Endometrium (tissue), 2 donors: ENCODE results near the gene PTPN13.

Source experiments
- FAIRE-seq: peaks from 2 replicates; lab custom pipeline; 2012; peaks lifted over from hg19 to GRCh38; lab: Jason Lieb, UNC
- donor health status: control.
- donor health status: control.

The PTPN13 gene, protein sequence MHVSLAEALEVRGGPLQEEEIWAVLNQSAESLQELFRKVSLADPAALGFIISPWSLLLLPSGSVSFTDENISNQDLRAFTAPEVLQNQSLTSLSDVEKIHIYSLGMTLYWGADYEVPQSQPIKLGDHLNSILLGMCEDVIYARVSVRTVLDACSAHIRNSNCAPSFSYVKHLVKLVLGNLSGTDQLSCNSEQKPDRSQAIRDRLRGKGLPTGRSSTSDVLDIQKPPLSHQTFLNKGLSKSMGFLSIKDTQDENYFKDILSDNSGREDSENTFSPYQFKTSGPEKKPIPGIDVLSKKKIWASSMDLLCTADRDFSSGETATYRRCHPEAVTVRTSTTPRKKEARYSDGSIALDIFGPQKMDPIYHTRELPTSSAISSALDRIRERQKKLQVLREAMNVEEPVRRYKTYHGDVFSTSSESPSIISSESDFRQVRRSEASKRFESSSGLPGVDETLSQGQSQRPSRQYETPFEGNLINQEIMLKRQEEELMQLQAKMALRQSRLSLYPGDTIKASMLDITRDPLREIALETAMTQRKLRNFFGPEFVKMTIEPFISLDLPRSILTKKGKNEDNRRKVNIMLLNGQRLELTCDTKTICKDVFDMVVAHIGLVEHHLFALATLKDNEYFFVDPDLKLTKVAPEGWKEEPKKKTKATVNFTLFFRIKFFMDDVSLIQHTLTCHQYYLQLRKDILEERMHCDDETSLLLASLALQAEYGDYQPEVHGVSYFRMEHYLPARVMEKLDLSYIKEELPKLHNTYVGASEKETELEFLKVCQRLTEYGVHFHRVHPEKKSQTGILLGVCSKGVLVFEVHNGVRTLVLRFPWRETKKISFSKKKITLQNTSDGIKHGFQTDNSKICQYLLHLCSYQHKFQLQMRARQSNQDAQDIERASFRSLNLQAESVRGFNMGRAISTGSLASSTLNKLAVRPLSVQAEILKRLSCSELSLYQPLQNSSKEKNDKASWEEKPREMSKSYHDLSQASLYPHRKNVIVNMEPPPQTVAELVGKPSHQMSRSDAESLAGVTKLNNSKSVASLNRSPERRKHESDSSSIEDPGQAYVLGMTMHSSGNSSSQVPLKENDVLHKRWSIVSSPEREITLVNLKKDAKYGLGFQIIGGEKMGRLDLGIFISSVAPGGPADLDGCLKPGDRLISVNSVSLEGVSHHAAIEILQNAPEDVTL (N-terminal part only)

DNA sequence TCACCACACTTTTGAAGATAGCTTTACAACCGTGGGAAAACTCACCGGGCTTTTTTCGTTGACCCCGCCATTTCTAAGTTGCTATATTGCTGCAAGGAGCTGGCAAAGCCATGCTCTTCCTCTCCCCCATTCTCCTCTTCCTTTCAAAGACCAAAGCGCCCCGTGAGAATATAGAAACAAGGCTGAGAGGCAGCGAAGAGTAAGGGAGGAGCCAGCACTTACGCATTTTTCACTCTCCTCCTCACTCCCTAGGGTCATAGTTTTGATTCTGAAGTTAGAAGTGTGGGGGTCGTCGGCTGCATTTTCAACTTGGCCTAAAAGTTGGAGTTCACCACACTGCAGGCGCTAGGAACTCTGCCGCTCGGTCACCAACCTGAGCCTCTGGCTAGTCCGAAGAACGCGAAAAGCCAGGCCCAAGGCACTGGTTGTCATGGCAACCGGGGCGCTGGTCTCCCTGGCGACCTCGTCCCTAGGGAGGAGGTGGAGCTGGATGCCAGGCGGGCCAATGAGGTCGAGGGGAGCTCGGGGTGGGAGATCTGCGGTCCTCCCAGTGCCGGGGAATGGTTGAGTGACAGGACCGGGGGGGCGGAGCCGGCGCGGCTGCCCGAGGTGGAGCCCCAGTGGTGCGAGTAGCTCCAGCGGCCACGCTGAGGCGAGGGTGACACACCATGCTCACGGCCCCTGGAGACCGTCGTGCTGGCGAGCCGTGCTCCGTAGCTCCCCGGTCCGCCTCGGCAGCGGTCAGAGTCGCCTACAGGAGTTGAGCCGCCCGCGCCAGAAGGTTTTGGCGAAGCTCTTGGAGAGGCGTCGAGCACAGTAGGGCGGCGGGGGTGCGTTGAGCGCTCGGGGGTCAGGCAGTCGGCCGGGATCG lies at the start of gene PTPN13:
Gene PTPN13 (plus strand): TSS at position 628 of the 871 bp plus-strand sequence. CDS start 40,942 bp downstream, outside the sequence.
- peak; percentile 93 for FAIRE-seq

DNA sequence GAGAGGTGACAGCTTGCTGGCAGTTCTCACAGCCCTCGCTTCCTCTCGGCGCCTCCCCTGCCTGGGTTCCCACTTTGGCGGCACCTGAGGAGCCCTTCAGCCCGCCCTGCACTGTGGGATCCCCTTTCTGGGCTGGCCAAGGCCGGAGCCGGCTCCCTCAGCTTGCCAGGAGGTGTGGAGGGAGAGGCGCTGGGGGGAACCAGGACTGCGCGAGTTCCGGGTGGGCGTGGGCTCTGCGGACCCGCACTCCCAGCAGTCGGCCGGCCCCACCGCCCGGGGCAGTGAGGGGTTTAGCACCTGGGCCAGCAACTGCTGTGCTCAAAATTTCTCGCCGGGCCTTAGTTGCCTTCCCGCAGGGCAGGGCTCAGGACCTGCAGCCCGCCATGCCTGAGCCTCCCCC lies 47.0 kb upstream of the PTPN13 start:
- no peak for FAIRE-seq

DNA sequence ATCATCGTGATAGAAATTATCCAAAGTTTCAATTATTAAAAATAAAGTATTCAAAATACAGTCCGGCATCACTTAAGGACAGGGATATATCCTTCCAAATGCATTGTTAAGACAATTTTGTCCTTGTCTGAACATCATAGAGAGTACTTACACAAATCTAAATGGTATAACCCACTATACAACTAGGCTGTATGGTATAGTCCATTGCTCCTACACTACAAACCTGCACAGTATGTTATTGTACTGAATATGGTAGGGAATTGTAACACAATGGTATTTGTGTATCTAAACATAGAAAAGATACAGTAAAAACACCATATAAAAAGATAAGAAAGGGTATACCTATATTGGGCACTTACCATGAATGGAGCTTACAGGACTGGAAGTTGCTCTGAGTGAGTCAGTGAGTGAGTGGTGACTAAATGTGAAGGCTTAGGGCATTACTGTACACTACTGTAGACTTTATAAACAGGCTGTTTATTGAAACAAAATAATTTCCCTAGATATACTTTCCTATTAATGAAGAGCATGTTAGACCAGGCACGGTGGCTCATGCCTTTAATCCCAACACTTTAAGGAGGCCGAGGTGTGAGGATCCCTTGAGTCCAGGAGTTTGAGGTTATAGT lies 44.8 kb upstream of the PTPN13 start:
- FAIRE-seq: no peak

DNA sequence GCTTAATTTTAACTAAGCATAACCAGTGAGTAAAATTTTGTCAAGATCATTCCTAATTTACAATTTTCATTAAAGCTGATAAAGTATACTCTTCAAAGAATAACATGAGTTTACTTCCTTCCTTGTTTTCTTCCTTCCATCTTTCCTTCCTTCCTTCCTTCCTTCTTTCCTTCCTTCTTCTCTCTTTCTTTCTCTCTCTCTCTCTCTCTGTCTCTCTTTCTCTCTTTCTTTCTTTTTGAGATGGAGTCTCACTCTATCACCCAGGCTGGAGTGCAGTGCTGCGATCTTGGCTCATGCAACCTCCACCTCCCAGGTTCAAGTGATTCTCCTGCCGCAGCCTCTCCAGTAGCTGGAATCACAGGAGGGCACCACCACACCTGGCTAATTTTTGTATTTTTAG lies 42.7 kb upstream of the PTPN13 start:
- no peak for FAIRE-seq

DNA sequence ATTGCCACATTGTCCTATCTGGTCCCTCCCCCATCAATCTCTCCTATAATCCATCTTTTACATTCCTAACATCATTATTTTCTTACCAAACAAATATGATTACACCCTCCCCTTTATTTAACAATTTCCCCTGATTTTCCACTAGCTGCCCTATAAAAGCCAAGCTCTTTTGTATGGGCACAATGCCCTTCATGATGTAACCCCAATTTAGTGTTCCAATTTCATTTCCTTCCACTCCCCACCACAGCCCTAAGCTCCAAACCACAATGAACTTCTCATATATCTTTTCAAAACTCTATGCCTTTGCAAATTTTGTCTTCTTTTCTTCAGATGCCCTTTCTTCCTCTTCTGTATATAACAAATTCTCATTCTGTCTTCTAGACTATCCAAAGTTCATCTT lies 39.5 kb upstream of the PTPN13 start:
- no peak for FAIRE-seq

DNA sequence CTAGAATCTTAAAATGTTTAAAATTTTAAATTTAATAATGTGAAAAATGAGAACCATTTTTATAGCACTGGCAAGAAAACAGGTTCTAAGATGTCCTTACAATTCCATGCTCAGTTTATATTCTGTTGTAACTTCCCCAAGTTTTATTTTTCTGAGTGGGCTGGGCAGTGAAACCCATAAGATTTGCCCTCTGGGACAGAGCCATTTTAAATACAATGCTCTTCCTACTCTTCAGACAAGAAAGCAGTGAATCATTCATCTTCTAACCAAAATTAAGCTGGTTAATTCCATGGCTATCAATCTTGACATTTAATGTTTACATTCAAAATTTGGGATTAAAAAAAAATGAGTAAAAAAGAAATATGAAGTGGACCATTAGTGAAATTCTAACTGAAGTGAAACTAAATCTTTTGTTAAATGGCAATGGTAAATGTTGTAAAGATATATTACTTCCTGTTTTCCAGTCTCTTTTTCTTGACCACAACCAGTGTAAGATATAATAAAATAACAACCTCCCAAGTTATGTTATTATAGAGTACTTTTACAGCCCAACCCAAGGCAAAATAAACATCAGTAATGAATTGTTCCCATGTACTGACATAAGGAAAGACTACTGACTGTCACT lies 37.2 kb upstream of the PTPN13 start:
- no peak for FAIRE-seq

DNA sequence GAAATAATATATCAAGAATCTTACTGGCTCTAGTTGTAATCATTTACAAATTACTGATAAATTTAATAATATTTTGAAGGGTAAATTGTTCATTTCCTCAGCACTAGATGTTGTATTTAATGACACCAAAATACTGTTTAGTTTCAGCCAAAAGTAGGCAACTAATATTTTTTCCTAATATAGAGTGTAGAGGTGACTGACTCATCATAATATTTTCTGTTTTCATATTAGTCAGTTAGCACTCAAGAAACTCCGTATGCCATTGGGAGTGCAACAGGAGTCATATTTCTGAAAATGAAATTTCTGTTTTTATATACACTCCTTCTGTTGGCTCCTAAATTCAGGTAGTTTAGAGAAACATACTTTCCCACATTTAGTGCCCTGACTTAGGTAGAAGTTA lies 36.6 kb upstream of the PTPN13 start:
- no peak for FAIRE-seq

DNA sequence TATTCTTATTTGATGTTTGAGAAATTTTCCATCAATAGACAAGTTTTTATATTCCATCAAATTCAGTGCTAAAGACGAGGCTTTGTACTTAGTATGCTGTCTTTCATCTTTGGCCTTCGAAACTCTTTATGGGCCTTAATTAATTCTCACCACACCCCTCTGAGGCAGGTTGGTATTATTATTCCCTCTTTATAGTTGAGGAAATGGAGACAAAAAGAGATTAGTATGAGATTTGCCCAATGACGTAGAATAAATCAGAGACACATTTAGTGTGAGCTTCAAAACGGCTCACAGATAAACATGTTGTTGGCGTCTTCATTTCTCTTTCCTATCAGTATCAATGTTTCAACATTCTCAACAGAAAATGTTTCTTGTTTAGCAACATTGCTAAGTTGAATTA lies 35.9 kb upstream of the PTPN13 start:
- no peak for FAIRE-seq

DNA sequence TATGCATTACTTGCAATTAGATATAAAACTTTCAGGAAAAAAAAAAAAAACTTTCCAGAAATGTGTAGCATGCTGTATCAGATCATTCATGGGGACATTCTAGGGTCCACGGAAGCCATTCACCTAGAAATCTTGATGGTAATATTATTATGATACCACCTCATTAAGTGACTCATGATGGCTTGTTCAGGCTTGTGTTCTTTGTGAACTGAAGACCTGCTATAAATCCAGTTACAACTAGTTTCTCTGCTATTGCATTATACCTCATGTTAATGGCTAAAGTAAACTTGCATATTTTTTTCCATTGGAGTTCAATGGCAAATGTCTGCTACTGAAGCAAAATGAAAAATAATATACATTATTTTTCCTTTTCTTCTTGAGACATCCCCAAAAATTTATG lies 35.3 kb upstream of the PTPN13 start:
- no peak for FAIRE-seq

DNA sequence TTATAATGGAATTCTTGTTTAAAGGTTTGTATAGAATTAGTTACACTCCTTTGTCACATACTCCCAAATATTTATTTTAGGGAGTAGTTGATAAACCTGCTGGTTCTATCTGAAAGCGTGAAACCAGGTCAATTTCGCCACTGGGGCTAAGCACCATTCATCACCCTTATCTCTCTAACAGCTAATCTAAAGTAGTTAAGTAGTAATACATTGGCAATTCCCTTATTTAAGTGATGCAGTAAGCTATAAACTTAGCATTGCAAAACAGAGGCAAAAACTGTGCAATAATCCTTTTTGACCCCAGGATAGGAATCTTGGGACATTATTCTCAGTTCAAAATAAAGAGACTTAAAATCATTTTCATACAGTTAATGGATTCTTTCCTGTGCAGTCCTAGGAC lies 33.7 kb upstream of the PTPN13 start:
- no peak for FAIRE-seq

DNA sequence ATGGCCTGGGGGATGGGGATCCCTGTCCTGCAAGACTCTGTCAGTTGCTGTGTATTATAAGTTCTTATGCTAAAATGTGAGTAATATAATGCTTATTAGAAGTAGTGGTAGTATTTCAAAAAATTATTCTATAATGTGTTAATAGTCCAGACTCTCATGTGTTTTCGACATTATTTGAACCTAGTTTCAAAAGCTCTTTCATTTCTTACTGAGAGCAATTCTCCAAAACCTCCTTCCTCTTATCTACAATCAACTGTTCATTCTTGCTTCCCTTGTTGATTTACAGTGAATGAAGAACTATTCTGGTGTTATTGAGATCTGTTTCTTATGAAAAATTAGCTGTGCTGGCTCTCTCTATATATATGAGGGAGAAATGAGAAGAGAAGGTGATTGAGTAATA lies 32.9 kb upstream of the PTPN13 start:
- FAIRE-seq: no peak

DNA sequence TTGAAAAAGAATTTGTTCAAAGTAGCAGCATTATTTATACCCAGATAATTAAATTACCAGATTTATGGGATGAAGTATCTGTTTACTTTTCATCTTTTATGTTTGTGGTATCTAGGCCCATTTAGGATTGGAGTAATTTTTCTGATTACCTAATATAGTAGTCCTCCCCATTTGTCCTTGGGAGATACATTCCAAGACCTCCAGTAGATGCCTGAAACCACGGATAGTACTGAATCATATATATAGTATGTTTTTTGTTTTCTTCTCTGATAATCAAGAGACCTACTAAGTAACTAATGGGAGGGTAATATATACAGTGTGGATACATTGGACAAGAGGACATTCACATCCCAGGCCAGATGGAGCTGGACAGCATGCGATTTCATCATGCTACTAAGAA lies 30.7 kb upstream of the PTPN13 start:
- no peak for FAIRE-seq

DNA sequence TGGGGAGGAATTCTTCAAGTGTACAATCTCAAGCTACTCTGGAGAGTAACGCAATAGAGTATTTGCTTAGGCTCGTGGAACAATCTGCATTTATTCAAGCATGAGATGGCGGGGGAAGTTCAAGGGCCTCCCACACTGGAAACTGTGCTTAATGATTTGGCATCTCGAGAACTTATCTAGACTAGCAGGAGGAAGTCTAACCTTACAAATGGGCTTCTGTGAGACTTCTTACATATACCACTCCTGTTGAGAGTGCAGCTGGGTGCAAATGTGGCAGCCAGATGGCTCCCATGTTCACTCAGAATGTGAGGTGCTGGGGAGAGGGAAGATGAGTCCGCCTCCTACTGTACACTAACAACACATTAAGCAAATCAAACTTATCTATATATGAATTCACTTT lies 29.3 kb upstream of the PTPN13 start:
- no peak for FAIRE-seq

DNA sequence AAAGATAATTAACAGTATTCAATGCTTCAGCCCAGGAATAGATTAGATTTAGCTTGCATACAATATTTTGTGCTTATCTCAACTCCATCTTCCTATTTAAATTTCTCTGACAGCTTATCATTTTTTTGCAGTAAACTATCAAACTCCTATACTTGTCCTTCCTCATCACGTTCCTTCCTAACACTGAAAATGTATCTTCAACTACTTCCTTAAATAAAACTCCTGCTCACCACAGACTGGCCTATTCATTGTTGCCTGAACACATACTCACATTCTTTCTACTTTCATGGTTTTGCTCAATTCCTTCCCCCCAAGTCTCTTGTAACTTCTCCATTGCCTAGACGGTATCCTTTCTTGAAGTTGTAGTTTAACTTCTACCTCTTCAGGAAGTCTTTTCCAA lies 28.5 kb upstream of the PTPN13 start:
- FAIRE-seq: no peak

DNA sequence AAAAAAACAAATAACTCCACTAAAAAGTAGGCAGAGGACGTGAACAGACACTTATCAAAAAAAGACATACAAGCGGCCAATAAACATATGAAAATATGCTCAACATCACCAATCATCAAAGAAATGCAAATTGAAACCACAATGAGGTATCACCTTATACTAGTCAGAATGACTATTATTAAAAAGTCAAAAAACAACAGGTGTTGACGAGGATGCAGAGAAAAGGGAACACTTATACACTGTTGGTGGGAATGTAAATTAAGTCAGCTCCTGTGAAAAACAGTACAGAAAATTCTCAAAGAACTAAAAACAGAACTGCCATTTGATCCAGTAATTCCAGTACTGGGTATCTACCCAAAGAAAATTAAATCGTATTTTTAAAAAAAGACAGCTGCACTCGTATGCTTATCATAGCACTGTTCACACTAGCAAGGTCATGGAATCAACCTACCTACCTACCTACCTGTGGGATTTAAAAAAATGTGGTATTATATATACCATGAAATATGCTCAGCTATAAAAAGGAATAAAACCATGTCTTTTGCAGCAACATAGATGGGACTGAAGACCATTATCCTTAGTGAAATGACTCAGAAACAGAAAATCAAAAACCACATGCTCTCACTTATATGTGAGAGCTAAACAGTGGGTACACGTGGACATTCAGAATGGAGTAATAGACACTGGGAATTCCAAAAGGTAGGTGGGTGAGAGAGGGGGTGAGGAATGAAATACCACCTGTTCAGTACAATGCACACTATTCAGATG lies 24.8 kb upstream of the PTPN13 start:
- FAIRE-seq: no peak

DNA sequence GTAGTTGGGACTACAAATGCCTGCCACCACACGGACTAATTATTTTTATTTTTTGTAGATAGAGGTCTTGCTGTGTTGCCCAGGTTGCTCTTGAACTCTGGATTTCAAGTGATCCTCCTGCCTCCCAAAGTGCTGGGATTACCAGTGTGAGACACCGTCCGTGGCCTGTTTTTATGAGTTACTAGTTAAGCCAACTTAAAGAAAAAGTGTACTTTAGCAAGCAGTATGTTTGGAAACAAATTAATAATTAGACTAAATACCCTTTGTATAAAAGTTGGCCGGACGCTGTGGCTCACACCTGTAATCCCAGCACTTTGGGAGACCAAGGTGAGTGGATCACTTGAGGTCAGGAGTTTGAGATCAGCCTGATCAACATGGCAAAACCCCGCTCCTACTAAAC lies 14.2 kb upstream of the PTPN13 start:
- FAIRE-seq: no peak

DNA sequence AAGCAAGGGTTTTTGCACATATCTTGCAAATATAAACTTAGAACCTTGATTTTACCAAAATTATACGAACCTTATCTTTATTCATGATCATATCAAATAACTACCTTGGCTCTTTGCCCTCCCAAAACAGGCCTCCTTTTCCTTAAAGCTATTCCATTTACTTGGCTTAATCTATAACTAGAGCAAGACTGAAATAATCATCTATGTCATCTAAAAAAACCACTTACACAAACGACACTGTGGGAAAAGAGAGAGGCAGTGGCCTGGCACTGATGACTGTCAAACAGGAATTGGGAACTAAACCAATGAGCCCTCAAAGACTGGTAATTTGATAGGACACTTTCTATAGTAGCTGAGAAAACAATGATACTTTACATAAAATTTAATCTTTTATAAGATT lies 11.7 kb upstream of the PTPN13 start:
- no peak for FAIRE-seq

DNA sequence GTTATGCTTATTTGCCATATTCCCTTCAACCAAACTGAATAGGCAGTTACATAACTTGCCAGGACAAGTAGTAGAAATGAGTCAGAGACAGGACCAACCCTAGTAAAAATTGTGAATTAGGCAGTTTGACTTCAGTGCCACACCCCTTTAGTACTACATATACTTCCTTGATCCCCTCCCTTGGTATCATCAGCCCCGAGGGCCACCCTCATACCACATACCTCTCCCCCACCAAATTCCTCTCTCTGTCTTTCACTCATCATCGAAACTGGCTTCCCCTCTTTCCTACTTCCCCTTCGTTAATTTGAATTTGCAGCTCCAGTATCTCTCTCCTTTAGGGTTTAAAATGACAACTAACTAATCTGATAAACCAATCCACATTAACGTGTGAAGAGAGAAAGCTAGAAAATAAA lies 7.9 kb upstream of the PTPN13 start:
- FAIRE-seq: no peak

DNA sequence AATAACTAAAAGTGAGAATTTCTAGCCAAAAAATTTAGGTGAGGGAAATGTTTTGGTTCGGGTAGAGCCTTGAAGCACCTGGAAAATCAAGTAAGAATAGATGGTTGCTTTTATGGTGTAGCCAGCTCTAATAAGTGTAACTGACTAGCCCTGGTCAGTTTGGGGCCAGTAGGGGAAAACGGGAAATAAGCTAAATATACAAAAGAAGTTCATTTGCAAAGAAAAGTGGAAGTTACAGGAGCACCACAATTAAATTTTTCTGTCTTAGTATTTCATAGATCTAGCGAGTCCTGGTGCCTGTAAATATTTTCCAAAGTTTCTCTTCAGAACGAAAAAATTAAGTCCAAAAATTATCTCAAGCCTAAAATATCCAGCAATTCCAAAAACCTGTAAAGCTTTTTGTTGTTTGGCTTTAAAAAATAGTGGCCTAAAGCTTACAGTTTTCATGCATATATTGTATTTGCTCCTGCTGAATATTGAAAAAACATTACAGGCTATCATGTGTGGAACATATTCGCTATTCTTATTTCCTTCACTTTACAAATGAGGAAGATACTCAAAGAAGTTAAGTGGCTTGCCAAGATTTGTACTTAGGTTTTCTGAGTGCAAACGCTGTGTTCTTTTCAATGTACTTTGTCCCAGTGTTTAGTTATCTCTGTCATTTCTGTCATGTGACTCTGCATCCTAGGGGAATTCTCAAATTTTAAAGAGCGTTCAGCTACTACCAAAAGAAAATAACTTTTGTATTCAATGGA lies 7.3 kb upstream of the PTPN13 start:
- no peak for FAIRE-seq
